Fibroblast of skin of right quadriceps (primary cell): ENCODE data around the gene SNX5.

ENCODE experiments used
- DNase-seq: peaks from one replicate; pipeline ENCODE4 v3.0.0-alpha.2; 2013

SNX5 gene

GRCh38 chr20:17910828-17911294 is 57.7 kb downstream of the SNX5 start:
- peak; percentile 92 for DNase-seq

DNA sequence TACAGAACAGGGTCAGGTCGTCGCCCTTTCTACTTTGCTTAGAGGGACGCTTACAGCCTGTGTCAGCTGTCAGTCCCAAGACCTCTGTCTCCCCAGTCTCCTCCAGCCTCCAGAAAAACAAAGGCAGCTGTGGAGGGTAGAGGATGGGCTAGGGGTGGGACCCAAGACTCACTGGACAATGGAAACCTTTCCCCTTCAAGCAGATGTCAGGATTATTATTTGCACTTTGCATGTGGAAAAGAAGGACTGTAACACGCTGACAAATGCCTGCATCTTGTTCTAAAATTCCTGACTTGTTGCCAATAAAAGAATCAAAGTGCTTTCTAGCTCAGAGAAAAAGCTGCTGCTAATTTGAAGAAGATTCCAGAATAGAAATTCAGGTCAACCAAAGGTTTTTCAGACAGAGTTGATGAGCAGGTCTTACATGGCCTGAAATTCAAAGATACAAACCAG is 58.7 kb downstream of the SNX5 start:
- peak; percentile 69 for DNase-seq

GRCh38 chr20:17905544-17905943 is 63.0 kb downstream of the SNX5 start:
- no peak for DNase-seq

GRCh38 chr20:17904027-17904426 is 64.6 kb downstream of the SNX5 start:
- DNase-seq = no peak

DNA sequence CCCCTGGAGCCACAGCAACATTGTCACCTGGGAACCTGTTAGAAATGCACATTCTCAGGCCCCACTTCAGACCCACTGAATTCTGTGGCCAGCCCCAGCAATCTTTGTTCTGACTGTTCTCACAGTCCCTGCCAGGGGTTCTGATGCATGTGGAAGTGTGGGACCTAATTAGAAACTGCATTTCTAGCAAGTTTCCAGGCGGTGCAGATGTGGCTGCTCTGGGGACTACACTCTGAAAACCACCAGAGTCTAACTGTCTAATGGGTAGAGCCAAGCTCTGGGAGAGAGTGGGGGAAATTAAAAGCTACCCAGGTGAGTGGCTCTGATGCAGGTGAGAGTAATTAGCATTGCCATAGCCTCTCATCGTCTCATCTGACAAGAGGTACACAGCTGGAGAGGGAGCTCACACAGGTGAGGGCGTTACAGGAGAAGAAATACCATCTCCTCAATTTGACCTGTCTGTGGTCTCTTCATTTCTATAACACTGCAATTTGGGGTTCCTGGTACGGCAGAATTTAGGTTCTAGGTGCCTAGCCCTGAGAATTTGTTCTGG is 66.0 kb downstream of the SNX5 start:
- DNase-seq = no peak

DNA sequence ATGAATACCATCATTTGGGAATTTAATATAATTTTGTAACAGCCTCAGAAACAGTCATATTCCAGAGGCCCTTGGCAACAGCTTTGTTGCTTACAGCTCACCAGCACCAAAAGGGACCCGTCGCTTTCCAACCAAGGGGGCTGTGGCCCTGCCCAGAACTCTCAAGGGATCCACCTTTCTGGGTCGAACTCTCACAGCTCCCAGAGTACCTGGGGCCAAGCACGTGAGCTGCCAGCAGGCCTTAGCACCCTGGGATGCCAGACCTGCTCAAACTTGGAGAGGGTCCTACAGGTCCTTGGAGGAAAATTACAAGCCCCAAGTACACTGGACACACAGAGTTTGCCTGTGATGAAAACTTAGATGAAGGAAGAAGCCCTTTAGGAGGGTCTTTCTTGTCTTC is 66.6 kb downstream of the SNX5 start:
- DNase-seq = no peak

DNA sequence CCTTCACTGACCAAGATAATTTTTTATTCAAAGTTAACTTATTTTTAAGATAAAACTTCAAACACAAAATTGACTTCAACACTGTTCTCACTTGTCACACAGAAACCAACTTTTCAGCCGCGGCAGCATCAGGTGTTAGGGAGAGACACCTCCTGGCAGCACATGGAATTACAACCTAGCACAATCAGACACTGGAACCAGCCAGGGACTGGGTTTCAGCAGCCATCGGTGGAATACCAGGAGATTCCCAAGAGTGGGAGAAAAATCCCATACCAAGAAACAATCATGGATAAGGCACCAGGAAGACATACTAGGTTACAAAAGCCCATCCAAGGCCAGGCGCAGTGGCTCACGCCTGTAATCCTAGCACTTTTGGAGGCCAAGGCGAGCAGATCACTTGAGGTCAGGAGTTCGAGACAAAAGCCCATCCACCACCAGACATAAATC is 70.0 kb downstream of the SNX5 start:
- peak; percentile 63 for DNase-seq

DNA sequence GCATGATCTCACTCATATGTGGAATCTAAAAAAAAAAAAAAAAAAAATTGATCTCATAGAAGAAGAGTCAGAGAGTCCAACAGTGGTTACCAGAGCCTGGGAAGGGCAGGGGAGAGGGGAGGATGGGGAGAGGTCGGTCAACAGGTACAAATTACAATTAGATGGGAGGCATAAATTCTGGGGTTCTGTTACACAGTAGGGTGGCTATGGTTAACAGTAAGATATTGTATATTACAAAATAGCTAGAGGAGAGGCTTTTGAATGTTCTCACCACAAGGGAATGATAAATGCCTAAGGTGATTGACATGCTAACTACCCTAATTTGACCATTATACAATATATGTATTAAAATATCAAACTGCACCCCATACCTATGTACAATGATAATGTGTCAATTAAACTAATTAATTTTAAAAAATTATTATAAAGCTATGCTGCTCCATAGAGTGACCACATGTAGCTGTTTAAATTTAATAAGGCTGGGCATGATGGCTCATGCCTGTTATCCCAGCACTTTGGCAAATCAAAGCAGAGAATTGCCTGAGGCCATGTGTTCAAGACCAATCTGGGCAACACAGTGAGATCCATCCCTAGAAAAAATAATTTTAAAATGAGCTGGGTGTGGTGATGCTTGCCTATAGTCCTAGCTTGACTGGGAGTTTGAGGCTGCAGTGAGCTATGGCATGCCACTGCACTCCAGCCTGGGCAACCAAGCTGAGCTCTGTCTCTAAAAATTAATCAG is 70.9 kb downstream of the SNX5 start:
- DNase-seq = no peak

GRCh38 chr20:17896771-17897369 is 71.7 kb downstream of the SNX5 start:
- no peak for DNase-seq

DNA sequence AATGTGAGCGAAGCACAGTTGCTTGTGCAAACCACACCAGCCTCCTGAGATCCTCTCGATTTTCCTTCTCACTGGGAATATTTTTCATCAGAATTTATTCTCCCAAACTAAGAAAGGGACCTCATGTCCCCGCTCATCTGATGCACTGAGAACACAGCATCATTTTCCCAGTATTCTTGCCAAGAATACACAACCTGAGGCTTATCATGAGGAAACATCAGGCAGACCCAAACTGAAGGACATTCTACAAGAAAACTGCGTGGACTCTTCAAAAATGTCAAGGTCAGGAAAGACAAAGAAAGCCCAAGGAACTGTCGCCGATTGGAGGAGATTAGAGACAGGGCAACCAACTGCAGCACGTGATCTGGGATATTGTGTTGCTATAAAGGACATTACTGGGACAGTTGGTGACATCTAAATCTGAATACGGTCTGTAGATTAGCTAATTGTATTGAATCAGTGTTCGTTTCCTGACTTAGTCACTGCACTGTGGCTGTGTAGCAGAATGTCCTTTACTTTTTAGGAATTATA is 72.3 kb downstream of the SNX5 start:
- no peak for DNase-seq

DNA sequence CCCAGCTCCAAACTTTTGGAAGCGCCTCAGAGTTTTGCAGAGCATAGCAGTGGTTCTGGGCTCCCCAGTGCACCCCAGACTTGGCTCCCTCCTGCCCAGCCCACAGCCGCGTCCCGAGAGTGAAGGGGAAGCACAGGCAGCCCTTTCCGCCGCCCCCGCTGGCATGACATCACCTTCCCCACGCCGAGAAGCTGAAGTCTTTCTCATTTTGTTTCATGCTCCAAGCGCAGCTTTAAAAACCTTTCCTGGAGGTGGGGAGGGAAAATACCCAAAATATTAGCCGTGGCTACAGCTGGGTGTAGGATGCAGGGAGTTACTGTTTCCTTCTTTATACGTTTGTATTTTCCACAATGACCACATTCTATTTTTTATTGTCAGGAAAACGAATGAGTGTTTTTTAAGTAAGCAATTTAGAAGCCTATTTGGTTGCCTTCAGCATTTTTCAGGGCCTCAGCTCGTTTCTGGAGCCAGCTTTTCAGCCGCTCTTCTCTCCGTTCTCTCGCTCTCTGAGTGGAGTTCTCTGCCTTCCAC is 72.9 kb downstream of the SNX5 start:
- DNase-seq = peak; percentile 49

DNA sequence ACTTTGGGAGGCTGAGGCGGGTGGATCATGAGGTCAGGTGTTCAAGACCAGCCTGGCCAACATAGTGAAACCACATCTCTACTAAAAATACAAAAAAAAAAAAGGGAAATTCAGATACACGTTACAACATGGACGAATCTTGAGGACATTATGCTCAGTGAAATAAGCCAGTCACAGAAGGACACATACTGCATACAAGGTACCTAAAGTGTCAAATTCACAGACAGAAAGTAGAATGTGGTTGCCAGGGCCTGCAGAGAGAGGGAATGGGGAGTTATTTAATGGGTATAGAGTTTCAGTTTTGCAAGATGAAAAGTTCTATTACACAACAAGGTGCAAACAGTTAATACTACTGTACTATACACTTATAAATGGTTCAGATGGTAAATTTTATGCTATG is 75.1 kb downstream of the SNX5 start:
- no peak for DNase-seq

DNA sequence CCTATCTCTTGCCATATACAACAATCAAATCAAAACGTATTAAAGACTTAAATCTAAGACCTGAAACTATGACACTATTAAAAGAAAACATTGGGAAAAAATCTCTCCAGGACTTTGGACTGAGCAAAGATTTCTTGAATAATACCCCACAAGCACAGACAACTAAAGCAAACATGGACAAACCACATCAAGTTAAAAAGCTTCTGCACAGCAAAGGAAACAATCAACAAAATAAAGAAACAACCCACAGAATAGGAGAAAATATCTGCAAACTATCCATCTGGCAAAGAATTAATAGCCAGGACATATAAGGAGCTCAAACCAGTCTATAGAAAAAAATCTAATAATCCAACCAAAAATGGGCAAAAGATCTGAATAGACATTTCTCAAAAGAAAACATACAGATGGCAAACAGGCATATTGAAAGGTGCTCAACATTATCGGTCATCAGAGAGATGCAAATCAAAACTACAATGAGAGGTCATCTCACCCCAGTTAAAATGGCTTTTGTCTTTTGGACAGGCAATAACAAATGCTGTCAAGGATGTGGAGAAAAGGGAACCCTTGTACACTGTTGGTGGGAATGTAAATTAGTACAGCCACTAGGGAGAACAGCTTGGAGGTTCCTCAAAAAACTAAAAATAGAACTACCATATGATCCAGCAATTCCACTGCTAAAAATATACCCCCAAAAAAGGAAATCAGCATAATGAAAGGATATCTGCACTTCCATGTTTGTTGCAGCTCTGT is 76.2 kb downstream of the SNX5 start:
- DNase-seq = no peak
